ENCODE measurements around the gene PRG2.
"Not testable (repeated sequence)": the region's sequence is repeated elsewhere in the genome, so short reads cannot be mapped to it uniquely, and the experiment has no call there.

PRG2 gene

DNA sequence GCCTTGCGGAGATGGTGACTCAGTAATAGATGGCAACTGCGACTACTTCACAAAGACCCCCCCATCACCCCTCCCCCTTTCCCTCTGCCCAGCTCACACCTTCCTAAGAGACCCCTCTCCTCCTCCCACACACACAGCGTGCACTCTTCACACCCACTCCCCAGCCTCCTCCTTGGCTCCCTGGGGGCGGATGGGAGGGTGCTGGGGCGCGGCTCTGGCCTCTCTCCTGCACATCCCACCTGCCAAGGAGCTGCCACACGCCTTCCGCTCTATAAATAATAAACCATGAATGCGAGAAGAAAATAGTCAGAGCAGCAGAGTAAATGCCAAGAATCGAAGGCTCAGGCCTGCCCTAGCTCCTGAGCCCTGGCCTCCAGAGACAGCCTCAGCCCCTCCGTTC, 47.7 kb downstream of the PRG2 start:
- DNase-seq, result no peak

DNA sequence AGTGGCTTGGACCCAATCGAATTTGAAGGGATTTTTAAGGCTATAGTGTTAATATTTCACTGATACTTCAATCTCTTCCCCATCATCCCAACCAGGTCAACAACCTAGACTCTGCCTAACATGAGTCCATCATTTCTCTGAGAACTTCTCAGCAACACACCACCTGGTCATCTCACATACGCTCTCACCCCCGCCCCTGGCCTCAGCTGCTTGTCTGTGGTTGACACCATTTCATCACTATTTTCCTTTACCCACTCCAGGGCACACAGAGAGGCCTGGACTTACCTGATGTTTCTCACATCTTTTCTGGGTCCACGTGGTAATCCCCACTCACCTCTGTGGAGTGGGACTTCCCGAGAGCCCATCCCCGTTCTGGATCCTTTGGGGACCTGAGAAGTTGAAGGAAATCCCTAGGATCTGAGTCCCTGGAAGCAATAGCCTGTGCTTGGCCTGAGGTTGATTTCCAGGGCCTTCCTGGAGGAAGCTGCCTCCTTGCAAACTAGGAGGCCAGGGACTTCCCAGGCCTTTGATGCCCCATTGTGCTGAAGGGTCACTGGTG, 49.1 kb downstream of the PRG2 start:
- no peak for DNase-seq

DNA sequence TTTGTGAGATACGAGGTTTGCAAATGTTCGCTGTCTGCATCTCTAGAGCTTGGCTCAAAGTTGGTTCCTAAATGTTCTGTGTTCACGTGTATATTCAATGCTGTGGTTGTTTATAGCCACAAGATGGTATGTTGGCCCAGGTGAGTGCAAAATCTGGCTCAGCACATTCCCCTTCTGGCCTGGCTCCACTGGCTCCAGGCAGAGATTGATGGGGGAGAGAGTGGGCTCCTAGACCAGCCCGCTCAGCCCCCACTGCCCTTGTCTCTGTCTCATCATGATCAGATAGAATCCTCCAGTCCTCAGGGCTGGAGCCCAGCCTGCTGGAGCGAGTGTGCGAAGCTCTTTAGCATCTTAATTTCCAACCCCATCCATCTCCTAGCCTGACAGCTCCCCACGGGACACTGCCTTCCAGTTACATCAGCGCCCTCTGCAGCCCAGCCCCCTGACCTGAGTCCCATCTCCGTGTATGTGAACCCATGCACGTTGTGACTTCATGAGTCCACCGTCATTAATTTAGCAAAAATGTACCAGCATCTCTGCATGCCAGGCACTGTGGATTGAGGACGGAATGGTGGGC, 50.3 kb downstream of the PRG2 start:
- DNase-seq, result no peak

DNA sequence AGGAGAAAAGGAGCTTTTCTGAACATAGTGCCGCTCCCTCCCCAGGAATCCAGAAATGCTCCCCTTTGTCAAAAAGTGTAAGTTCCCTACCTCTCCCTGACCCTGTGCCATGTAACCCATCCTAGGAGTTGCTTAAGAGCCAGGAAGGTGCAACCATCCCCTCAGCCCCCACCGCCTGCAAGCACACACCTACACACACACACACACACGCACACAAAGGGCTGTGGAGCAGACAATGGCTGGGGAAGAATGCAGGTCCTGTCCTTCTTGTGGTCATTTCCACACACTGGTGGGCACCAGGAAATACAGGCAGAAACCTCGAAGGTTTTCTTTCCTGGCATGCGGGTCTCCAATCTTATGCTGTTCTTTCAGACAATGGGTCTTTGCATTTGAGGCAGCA, 51.1 kb downstream of the PRG2 start:
- no peak for DNase-seq

DNA sequence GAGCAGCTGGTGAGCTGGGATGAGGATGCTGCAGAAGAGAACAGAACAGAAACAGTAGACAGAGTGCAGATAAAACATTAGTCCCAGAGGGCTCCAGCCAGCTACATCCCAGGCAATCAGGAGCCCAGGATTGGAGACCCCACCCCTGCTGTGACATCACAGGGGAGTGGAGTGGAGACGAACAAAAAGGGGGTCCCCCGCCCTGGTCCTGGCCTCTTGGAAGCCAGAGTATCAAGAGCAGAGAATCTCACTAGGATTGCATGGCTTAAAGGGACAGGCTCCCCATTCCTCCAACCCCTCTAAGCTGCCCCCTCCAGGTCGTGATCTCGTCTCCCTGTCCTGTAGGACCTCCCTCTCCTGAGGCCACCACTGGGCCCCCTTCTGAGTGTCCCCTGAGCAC, 52.3 kb downstream of the PRG2 start, which contains the start of gene P2RX3:
Gene P2RX3, plus strand, starts transcription at position 211 of the 400 bp plus-strand sequence. CDS start 199 bp downstream, outside the sequence.
- DNase-seq, result no peak

DNA sequence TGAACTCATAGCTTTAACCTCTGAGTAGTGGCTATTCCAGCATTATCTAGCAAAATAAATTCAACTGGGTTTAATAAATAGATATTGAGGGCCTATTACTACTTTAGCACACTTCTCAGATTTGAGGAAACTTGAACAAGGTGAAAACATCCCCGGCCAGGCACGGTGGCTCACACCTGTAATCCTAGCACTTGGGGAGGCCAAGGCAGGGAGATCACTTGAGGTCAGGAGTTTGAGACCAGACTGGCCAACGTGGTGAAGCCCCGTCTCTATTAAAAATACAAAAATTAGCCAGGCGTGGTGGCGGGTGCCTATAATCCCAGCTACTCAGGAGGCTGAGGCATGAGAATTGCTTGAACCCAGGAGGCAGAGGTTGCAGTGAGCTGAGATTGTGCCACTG, 53.6 kb downstream of the PRG2 start:
- DNase-seq, result not testable (repeated sequence)
